SJSA1 (cell line): Measurements from ENCODE around the gene CDH26. TPM values are rescaled to one million over a fixed set of nuclear protein-coding genes. Genes with fewer than 3 reads are reported as not detected.

Experiments used
- DNase-seq, 2 experiments: peaks; one replicate each; pipeline ENCODE4 v3.0.0-alpha.2; 2015 to 2020; ENCODE audit warnings: low spot score in 2 of 2, low read depth in 1 of 2
- H3K27ac ChIP-seq: fragments of 250-450 bp; sonication (Bioruptor Pico); 2 replicates; pipeline ENCODE4 v1.5.1; 2020; ENCODE audit warnings: mild to moderate bottlenecking, moderate library complexity
- H3K27me3 ChIP-seq: fragments of 250-450 bp; sonication (Bioruptor Pico); replicated peaks from 2 replicates; pipeline ENCODE4 v1.5.1; 2020; ENCODE audit warnings: mild to moderate bottlenecking, moderate library complexity
- H3K36me3 ChIP-seq: fragments of 250-450 bp; sonication (Bioruptor Pico); 2 replicates; pipeline ENCODE4 v1.5.1; 2020; ENCODE audit warnings: mild to moderate bottlenecking
- H3K4me1 ChIP-seq: fragments of 250-450 bp; sonication (Bioruptor Pico); replicated peaks from 2 replicates; pipeline ENCODE4 v1.6.1; 2021; ENCODE audit warnings: mild to moderate bottlenecking
- H3K4me3 ChIP-seq: fragments of 250-450 bp; sonication (Bioruptor Pico); 2 replicates; pipeline ENCODE4 v1.5.1; 2020; ENCODE audit warnings: mild to moderate bottlenecking
- H3K9me3 ChIP-seq: fragments of 250-450 bp; sonication (Bioruptor Pico); replicated peaks from 2 replicates; pipeline ENCODE4 v1.5.1; 2020; ENCODE audit warnings: mild to moderate bottlenecking
- total RNA-seq: library from RNA; depleted of rRNA; stranded (reverse); fragments of >200 nt; shearing (Covaris generic); gene quantifications from 2 replicates; pipeline ENCODE4 v1.2.3, GENCODE V29; 2014

CDH26 gene
- total RNA-seq, 1 experiment from 2014 or later, result not detected

DNA sequence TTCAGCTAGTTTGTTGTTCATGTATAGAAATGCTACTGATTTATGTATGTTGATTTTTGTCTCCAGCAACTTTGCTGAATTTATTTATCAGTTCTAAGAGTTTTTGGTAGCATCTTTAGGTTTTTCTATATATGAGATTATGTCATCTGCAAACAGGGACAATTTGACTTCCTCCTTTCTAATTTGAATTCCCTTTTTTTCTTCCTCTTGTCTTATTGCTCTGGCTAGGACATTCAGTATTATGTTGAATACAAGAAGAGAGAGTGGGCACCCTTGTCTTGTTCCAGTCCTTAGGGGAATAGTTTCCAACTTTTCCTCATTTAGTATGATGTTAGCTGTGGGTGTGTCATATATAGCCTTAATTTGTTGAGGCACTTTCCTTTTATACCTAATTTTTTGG, 58.2 kb downstream of the CDH26 start:
- no peaks in the 10 kb centered on the region for H3K36me3 ChIP-seq
- DNase-seq, result no peak
- no peak overlapping the region for H3K4me3 ChIP-seq
- H3K27ac ChIP-seq, result no peak overlapping the region
- no peaks in the 10 kb centered on the region for H3K9me3 ChIP-seq
- H3K27me3 ChIP-seq, result peaks cover 9% of the 10 kb centered on the region; the same call in 1 of the 2 replicates
- no peaks in the 10 kb centered on the region; the same call in 1 of the 2 replicates for H3K4me1 ChIP-seq

GRCh38 chr20:60020251-60020650, 62.0 kb downstream of the CDH26 start:
- H3K27ac ChIP-seq, result no peak overlapping the region
- H3K9me3 ChIP-seq, result no peaks in the 10 kb centered on the region
- H3K4me3 ChIP-seq, result no peak overlapping the region
- H3K4me1 ChIP-seq, result no peaks in the 10 kb centered on the region; the same call in 1 of the 2 replicates
- no peaks in the 10 kb centered on the region for H3K36me3 ChIP-seq
- no peaks in the 10 kb centered on the region; the same call in 1 of the 2 replicates for H3K27me3 ChIP-seq
- no peak for DNase-seq

DNA sequence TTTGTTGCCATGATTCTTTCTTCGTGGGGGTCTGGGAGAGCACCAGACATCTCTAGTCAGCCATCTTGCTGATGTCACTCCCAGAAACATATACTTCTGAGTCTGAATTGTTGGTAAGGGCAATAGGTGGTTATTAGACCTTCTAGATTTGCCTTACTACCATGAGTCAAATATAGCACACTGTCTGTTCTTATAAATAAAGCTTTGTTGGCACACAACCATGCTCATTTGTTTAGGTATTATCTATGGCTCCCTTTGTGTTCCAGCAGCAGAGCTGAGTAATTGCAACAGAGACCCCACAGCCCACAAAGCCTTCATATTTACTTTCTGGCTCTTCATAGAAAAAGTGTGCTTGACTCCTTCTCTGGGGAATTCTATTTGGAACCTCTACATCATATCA, 62.9 kb downstream of the CDH26 start:
- Histone ChIP-seq H3K27me3 (no peaks in the 10 kb centered on the region; the same call in 1 of the 2 replicates), H3K4me1 (no peaks in the 10 kb centered on the region; the same call in 1 of the 2 replicates), H3K9me3 (no peaks in the 10 kb centered on the region), H3K36me3 (no peaks in the 10 kb centered on the region), H3K27ac (no peak overlapping the region), H3K4me3 (no peak overlapping the region)
- no peak for DNase-seq

DNA sequence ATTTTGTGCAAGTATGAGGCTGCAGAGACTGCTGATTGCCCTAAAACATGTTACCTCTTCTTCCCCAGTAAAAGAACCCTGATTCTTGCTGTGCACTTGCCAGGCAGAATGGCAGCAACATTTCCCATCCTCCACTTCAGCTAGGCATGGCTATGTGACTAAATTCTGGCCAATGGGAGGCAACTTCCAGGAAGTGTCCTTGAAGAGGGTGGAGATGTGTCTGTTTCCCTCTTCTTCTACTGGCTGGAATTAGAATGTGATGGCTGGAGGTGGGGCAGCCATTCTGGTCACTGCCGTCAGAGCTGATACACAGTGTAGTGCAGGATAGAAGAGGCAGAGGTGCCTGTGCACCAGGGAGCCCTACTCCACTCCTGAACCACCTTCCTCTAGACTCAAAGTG, 64.6 kb downstream of the CDH26 start:
- H3K4me3 ChIP-seq, result no peak overlapping the region
- no peaks in the 10 kb centered on the region for H3K36me3 ChIP-seq
- no peak overlapping the region for H3K27ac ChIP-seq
- no peaks in the 10 kb centered on the region; the same call in 1 of the 2 replicates for H3K27me3 ChIP-seq
- no peak for DNase-seq
- H3K4me1 ChIP-seq, result no peaks in the 10 kb centered on the region; the same call in 1 of the 2 replicates
- H3K9me3 ChIP-seq, result no peaks in the 10 kb centered on the region

GRCh38 chr20:60024245-60024644, 66.0 kb downstream of the CDH26 start:
- no peaks in the 10 kb centered on the region; the same call in 1 of the 2 replicates for H3K27me3 ChIP-seq
- H3K4me1 ChIP-seq, result no peaks in the 10 kb centered on the region; the same call in 1 of the 2 replicates
- no peak overlapping the region for H3K27ac ChIP-seq
- no peaks in the 10 kb centered on the region for H3K36me3 ChIP-seq
- H3K4me3 ChIP-seq, result no peak overlapping the region
- no peaks in the 10 kb centered on the region for H3K9me3 ChIP-seq
- DNase-seq, result no peak

DNA sequence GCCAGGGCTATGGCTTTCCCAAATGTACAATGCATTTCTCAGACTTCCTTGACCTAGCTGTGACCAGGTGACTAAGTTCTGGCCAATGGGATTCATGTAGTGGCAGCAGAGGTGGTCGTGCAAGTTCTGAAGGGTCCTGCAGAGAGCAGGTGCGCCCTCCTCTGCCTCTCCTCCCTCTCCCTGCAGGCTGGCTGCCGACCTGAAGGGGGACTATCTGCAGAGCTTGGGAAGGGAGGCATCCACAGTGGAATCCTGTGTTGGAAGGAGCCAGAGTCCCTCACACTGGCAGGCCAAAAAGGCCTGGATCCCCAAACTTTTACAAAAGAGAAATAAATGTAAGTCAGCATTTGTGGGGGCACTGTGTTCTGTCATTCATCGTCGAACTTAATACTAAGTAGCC, 66.6 kb downstream of the CDH26 start:
- H3K27ac ChIP-seq, result no peak overlapping the region
- H3K4me1 ChIP-seq, result no peaks in the 10 kb centered on the region; the same call in 1 of the 2 replicates
- H3K9me3 ChIP-seq, result no peaks in the 10 kb centered on the region
- no peak overlapping the region for H3K4me3 ChIP-seq
- no peaks in the 10 kb centered on the region for H3K36me3 ChIP-seq
- H3K27me3 ChIP-seq, result no peaks in the 10 kb centered on the region; the same call in 1 of the 2 replicates
- no peak for DNase-seq

DNA sequence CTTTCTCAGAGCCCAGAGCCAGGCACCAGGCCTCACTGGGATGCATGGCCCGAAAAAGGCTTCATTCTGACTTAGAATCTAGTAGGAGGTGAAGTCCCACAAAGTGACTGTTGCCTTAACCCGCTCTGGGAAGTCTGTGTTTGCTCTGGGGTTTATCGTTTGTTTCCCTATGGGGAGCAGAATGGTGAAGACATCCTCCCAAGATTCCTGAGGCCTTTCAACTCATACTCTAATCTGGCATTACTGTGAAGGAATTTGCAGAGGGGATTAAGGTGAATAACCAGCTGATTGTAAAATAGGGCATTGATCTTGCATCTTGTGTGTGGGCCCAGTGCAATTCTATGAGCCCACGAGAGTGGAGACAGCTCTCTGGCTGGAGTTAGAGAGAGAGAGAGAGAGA, 67.8 kb downstream of the CDH26 start:
- no peaks in the 10 kb centered on the region for H3K36me3 ChIP-seq
- no peak for DNase-seq
- H3K27ac ChIP-seq, result no peak overlapping the region
- H3K9me3 ChIP-seq, result no peaks in the 10 kb centered on the region
- H3K4me3 ChIP-seq, result no peak overlapping the region
- no peaks in the 10 kb centered on the region; the same call in 1 of the 2 replicates for H3K4me1 ChIP-seq
- H3K27me3 ChIP-seq, result no peaks in the 10 kb centered on the region; the same call in 1 of the 2 replicates

- Histone ChIP-seq H3K4me1 (peaks cover 18% of the 10 kb centered on the region), H3K4me3 (no peak overlapping the region), H3K27ac (no peak overlapping the region), H3K36me3 (no peaks in the 10 kb centered on the region), H3K9me3 (no peaks in the 10 kb centered on the region), H3K27me3 (no peaks in the 10 kb centered on the region)
- no peak for DNase-seq
These were observed 72.2 kb downstream of the CDH26 start for GRCh38 chr20:60030471-60030870.

DNA sequence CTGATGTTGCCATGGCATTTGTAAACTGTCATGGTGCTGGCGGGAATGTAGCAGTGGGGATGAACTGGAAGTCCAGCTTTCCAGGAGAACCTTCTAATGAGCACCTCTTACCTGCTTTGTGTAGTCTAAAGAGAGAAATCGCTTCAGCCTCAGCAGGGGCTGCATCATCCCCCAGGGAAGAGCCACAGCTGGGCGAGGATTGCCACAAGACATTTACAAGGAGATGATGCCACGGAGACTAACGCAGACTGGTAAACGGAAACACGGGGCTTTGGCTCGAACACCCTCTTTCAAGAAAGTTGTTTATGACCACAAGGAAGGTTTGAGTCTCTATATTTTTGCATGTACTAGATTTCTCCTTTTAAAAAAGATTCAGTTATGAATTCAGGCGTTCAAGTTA, 72.9 kb downstream of the CDH26 start:
- Histone ChIP-seq H3K27ac (no peak overlapping the region), H3K4me3 (no peak overlapping the region), H3K36me3 (no peaks in the 10 kb centered on the region), H3K4me1 (peaks cover 23% of the 10 kb centered on the region), H3K27me3 (no peaks in the 10 kb centered on the region), H3K9me3 (peaks cover under 1% of the 10 kb centered on the region; the same call in 1 of the 2 replicates)
- no peak for DNase-seq

- DNase-seq, result no peak
- peaks cover 4% of the 10 kb centered on the region; the same call in 1 of the 2 replicates for H3K9me3 ChIP-seq
- H3K4me1 ChIP-seq, result peaks cover 38% of the 10 kb centered on the region
- H3K36me3 ChIP-seq, result no peaks in the 10 kb centered on the region
- H3K4me3 ChIP-seq, result no peak overlapping the region
- peak overlapping the region; percentile 67 for H3K27ac ChIP-seq
- H3K27me3 ChIP-seq, result no peaks in the 10 kb centered on the region
These were observed 76.2 kb downstream of the CDH26 start for GRCh38 chr20:60034231-60035110.

GRCh38 chr20:60035486-60035885, 77.3 kb downstream of the CDH26 start:
- Histone ChIP-seq H3K27ac (peak overlapping the region; percentile 67), H3K27me3 (no peaks in the 10 kb centered on the region), H3K4me3 (no peak overlapping the region), H3K9me3 (peaks cover 4% of the 10 kb centered on the region; the same call in 1 of the 2 replicates), H3K36me3 (no peaks in the 10 kb centered on the region), H3K4me1 (peaks cover 38% of the 10 kb centered on the region)
- DNase-seq, result peak; percentile 80 to 85

- DNase-seq, result no peak
- H3K27me3 ChIP-seq, result no peaks in the 10 kb centered on the region
- peaks cover 47% of the 10 kb centered on the region for H3K4me1 ChIP-seq
- H3K9me3 ChIP-seq, result peaks cover 4% of the 10 kb centered on the region; the same call in 1 of the 2 replicates
- no peak overlapping the region for H3K27ac ChIP-seq
- H3K4me3 ChIP-seq, result no peak overlapping the region
- no peaks in the 10 kb centered on the region for H3K36me3 ChIP-seq
These were observed 78.1 kb downstream of the CDH26 start for GRCh38 chr20:60036346-60036745.

- Histone ChIP-seq H3K36me3 (no peaks in the 10 kb centered on the region), H3K4me1 (peaks cover 53% of the 10 kb centered on the region), H3K9me3 (peaks cover 4% of the 10 kb centered on the region; the same call in 1 of the 2 replicates), H3K27me3 (no peaks in the 10 kb centered on the region), H3K4me3 (no peak overlapping the region), H3K27ac (no peak overlapping the region)
- DNase-seq, result peak; percentile 41 to 69
These were observed 78.7 kb downstream of the CDH26 start for GRCh38 chr20:60036746-60037499.
